Fibroblast of peridontal ligament (primary cell): ENCODE data around the gene TPTE.
"Not testable (repeated sequence)": the region's sequence is repeated elsewhere in the genome, so short reads cannot be mapped to it uniquely, and the experiment has no call there.

Source experiments
- DNase-seq: peaks from one replicate; pipeline ENCODE4 v3.0.0-alpha.2; 2010; ENCODE audit errors: extremely low read depth

Gene TPTE

DNA sequence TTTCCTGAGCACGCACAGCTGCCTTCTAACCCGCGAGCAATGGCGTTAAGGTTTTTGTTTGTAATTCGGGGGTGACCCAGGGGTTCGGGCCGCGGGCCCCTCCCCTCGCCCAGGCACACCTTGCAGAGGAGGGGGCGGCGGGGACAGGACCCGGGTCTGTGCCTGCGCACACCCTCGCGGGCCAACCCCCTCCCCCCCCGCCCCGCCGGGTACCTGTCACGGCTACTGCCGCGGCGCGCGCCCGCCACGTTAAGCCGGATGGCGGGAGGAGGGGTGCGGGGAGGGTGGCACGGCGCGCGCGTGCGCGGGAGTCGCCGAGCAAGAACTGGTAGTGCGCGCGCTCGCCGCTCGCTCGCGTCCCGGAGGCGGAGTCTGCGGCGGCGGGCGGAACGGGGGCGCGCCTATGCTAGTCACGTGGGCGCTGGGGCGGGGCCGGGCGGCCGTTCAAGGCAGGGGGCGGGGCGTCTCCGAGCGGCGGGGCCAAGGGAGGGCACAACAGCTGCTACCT is at the start of gene TPTE:
TPTE (plus strand) TSS at position 493 of the 508 bp plus-strand sequence. CDS start 17,141 bp downstream, outside the sequence.
- no peak for DNase-seq

DNA sequence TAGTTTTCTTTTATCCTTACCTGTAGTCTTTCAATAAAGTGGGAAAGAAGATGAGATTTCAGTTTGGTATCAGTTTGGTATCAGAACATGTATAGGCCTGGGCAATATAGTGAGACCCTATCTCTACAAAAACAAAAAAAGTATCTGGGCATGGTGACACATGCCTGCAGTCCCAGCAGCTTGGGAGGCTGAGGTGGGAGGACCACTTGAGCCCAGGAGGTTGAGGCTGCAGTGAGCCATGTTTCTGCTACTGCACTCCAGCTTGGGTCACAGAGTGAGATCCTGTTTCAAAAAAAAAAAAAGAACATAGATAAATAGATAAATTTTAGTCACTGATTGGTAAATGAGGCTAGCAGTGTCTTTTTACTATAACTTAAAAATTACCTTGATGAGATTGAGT is 49.4 kb upstream of the TPTE start:
- DNase-seq = not testable (repeated sequence)

DNA sequence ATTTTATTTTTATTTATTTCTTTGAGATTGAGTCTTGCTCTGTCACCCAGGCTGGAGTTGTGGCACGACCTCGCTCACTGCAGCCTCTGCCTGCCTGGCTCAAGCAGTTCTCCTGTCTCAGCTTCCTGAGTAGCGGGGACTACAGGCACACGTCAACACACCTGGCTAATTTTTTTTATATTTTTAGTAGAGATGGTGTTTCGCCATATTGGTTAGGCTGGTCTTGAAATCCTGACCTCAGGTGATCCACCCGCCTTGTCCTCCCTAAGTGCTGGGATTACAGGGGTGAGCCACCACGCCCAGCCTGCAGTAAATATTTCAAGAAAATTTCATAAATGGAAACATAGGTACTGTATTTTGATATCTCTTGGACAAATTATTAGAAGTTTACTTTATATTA is 43.6 kb upstream of the TPTE start:
- not testable (repeated sequence) for DNase-seq

DNA sequence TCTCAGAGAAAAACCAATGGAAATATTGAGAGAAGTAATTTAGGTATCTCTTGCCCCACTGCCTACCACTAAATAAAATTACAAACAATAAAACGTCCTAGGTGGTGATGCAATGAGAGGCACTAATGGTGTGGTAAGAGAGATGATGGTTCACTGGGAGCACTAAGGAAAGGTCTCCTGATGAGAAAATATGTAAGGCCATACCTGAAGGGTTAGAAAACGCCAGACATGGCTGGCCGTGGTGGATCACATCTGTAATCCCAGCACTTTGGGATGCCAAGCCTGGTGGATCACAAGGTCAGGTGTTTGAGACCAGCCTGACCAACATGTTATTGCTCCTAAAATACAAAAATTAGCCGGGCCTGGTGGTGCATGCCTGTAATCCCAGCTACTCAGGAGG is 41.5 kb upstream of the TPTE start:
- DNase-seq = not testable (repeated sequence)

DNA sequence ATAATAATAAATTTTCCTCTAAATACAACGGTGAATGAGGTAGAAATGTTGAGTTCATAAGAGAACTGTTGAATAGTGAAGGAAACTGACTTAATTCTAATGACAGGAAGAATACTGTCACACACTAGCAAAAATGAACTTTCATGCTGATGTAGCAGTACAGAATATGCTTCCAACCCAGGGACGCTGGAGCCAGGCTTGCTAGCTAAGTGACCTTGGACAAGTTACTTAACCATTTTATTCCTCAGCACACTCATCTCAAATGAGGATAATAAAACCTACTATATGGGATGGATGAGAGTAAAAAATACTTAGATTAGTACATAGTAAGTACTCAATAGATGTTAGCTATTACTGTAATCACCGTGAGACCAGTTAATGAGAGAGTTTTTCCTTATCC is 36.5 kb upstream of the TPTE start:
- not testable (repeated sequence) for DNase-seq

DNA sequence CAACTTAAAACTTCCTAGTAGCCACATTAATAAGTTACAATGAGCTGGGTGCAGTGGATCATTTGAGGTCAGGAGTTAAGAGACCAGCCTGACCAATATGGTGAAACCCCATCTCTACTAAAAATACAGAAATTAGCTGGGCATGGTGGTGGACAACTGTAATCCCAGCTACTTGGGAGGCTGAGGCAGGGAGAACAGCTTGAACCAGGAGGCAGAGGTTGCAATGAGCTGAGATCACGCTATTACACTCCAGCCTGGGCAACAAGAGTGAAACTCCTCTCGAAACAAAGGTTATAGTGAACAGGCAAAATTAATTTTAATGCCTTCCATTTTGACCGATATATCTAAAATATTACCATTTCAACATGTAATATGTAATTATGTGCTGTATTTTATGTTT is 30.9 kb upstream of the TPTE start:
- not testable (repeated sequence) for DNase-seq

DNA sequence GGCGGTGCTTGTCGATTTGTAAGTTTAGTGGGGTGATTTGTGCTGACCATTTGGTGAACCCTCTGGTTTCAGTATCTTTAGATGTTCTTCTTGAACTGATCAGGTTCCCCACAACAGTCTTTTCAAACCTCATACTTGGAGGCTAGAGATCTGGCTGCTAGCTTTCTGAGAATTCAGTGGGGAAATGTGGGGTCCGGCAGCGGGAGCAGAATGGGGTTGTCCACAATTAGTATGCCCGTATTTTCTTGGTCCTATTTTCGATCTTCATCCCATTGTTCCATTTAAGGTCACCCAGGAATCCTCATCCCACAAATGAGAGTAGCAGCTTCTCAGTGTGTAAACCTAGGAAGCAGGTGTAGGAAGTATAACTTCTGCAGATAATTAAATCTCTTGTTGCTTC is 10.3 kb upstream of the TPTE start:
- no peak for DNase-seq

DNA sequence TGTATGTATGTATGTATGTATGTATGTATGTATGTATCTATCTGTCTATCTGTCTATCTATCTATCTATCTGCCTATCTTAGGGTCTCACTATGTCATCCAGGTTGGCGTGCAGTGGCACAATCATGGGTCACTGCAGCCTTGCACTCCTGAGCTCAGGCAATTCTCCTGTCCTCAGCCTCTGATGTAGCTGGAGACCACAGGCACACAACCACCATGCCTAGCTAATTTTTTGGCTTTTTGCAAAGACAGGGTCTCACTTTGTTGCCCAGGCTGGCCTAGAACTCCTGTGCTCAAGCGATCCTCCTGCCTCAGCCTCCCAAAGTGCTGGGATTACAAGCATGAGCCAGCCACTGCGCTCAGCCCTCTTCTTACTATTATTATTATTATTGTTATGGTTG is 4.5 kb upstream of the TPTE start:
- not testable (repeated sequence) for DNase-seq

DNA sequence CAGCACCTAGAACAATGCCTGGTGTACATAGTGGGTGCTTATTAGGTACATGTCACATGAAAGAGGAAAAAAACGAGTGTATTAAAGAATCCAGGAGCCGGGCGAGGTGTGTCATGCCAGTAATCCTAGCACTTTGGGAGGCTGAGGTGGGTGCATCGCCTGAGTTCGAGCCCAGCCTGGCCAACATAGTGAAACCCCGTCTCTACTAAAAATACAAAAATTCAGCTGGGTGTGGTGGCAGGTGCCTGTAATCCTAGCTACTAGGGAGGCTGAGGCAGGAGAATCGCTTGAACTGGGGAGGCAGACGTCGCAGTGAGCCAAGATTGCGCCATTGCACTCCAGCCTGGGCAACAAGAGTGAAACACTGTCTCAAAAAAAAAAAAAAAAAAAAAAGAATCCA is 3.5 kb upstream of the TPTE start:
- not testable (repeated sequence) for DNase-seq

DNA sequence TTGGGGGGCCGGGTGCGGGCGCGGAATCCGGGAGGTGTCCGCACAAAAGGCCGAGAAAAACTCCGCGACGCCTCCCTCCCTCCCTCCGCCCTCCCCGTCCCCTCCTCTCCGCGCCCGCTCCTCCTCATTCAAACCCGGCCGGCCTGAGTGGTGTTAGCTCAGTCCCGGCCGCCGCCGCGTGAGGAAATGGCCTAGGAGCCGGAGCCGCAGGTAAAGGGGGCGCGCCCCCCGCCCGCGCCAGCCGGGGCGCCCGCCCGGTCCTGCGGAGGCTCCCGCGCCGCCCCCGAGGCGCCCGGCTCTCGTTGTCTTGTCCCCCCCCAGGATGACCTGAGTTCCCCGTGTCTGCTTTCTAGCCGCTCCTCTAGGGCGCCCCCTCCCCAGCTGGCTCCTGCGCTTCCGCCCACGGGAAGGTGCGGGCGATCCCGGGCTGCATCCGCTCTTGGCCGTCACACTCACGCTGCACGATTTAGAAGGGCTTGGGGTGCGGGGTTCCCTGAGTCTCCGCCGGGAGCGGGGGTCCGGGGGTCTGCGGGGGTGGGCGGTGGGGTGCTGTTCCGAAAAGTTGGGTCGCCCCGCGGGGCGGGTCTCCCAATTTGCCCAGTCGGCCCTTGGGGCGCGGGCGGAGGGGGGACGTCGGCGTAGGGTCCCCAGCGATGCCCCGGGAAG is 585 bp downstream of the TPTE start:
- not testable (repeated sequence) for DNase-seq

DNA sequence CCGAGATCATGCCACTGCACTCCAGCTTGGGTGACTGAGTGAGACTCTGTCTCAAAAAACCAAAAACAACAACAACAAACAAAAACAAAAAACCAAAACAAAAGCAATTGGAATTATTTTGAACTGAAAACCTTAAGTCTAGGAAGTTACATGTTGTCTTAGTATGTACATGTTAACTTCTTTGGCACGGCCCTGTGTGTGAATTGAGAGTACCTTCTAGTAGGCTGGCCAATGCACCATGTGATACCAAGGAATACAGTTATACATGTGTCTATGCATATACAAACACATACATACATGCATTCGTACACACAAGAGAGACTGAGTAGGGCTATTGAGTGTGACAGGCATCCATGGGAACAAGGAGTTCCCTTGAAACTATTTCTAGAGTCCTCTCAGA is 18.6 kb downstream of the TPTE start:
- DNase-seq = no peak

DNA sequence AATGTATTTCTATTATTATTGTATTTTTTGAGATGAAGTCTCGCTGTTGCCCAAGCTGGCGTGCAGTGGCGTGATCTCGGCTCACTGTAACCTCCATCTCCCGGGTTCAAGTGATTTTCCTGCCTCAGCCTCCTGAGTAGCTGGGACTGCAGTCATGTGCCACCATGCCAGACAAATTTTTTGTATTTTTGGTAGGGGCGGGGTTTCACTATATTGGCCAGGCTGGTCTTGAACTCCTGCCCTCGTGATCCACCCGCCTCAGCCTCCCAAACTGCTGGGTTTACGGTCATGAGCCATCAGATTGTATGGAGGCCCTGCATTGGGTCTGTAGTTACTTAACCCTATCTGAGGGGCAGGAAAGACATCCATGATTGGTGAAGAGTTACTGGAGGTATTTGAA is 23.0 kb downstream of the TPTE start:
- DNase-seq = not testable (repeated sequence)

DNA sequence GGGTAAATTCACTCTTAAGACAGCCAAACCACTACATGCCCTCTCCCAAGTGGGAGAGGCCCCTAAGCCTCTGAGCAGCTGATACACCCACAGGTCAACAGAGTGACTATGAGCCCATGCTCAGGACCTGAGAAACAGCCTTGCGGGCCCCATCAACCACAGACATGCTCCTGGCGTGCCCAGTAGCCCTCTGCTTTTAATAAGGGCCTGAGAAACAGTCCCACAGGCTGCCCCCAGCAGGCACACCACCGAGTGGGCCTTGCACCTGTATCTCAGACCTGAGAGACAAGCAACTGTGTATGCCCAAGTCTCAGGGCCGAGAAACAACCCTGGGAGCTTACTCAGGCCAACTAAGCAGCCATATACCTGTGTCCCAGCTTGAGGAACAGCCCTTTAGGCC is 26.5 kb downstream of the TPTE start:
- DNase-seq = not testable (repeated sequence)

DNA sequence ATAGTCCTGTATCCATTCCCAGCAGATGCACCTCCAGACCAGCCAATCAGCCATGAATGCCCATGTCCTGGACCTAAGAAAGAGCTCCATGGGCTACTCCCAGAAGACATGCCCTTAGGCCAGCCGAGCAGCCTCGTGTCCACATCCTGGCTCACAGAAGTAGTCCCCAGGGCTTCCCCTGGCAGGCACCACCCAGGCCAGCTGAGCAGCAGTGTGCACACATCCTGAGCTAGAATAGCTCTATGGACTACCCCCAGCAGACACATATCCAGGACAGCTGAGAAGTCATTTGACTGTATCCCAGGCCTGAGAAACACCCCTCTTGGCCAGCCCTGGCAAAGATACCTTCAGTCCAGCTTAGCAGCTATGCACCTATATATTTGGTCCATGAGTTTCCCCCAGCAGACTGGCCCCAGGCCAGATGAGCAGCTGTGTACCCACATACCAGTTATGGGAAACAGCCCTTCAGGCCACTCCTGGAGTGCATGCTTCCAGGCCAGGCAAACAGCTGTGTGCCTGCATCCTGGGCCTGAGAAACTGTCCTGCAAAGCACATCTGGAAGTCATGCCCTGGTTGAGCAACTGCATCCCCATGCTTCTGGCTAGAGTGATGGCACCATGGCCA is 27.1 kb downstream of the TPTE start:
- not testable (repeated sequence) for DNase-seq

DNA sequence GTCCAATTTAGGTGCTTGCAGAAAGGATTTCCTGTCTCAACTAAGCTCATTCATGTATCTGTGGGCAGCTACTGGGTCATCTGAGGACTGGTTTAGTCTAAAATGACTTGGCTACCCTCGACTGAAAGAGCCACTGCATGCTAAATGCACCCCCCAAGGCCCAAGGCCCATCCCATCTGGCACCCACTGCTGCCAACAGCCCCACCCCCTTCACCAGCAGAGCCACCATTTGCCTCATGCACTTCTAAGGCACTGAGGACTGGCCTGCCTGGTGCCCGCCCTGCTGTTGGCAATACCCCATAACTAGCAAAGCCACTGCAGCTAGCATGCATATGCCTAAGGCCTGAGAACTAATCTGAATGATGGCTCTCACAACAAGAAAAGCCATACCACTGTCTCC is 49.4 kb downstream of the TPTE start:
- not testable (repeated sequence) for DNase-seq

DNA sequence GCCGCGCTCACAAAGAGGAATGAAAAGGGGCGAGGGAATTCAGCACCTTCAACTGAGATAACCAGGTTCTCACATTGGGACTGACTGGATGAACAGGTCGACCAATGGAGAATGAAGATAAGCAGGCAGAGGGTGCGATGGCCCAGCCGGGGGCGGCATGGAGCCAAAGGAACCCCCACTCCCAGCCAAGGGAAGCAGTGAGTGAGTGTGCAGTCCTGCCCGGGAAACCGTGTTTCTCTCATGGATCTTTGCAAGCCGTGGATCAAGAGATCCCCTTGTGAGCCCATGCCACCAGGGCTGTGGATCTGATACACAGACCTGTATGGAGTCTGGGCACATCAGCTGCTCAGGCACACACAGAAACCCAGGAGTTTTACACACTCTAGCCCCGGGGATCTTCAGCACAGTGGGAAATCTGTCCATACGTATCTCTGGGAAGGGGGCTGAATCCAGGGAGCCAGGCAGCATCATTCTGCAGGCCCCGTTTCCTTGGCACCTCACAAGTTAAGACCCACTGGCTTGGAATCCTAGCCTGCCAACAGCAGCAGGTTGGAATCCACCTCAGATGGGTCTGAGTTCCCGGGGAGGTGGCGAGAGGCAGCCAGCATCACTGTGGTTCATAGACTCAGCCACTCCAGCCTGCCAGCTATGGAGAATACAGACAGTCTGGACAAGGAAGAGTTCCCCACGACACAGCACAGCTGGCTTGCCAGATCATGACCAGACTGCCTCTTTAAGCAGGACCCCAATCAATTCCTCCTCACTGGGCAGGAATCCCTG is 53.3 kb downstream of the TPTE start:
- DNase-seq = not testable (repeated sequence)

DNA sequence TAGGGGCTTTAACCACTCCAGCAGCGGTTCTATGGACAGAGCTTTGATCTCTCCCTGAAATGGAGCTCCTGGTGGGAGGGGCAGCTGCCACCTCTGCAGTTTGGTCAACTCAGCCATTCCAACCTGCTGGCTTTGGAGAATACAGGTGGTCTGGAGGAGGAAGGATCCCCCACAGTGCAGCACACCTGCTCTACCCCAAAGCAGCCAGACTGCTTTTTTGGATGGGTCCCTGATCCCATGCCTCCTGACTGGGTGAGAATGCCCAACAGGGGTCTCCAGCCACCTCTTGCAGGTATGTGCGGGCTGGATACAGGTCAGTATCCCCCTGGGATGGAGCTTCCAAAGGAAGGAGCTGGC is 53.9 kb downstream of the TPTE start:
- DNase-seq = no peak

DNA sequence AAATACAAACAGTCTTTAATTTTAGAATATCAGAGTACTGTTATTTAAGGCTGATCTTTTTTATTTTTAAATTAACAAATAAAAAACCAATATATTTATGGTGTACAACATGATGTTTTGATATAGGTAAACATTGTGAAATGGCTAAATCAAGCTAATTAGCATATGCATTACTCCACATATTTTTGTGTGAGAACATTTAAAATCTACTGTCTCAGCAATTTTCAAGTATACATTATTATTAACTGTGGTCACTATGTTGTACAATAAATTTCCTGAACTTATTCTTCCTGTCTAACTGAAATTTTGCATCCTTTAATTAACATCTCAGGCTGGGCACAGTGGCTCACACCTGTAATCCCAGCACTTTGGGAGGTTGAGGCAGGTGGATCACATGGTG is 57.5 kb downstream of the TPTE start:
- DNase-seq = not testable (repeated sequence)

DNA sequence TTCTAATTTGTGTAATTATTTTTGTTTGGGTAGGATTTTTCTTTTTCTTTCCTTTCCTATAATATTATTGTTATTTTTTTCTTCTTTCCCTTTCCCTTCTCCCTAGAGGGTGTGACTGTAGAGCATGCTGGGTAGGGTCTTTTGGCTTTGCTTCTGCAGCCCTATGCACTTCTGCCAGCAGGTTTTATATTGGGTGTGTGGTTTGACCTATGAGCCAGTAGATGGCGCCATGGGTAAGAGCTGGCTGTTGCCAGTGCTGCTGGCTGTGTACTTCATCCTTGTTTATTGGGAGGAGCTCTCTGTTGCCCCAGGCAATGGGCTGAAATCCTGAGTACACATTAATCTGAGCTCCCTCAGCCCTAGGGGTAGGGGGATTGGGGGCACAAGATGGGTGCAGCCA is 67.7 kb downstream of the TPTE start:
- DNase-seq = not testable (repeated sequence)

DNA sequence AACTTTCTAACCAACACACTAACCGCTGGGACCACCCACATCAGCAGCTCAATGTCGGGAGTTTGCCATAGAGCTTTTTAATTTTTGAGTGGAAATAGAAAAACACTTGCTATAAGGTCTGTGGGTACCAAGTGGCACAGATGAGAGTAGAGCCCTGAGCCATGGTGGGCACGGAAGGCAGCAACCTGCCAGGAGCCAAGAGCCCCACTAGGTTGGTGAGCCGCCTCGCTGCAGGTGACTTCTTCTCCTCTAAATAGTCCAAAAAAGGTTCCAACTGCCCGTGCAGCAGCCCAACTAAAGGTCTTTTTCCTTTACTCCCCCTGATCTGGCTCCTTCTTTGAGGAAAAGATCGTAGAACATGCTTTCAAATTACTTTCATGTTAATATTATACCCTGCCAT is 85.7 kb downstream of the TPTE start:
- DNase-seq = not testable (repeated sequence)

DNA sequence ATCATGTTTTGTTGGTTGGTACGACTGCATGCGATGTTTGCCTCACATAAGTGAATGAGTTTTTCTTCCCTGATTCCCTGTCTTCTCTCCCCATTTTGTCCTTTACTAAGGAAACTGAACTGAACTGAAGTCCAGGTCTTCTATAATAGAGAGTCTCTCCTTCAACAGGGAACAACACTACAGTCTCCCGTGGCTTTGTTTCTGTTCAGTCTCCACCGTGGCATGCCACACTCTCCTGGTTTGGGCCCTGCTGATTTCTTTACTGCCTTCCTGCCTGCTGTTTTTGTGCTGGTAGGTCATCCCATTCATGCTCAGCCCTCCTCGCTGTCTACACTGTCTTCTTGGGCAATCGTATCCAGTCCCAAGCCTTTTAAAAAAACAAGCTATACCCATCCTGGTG is 92.9 kb downstream of the TPTE start:
- not testable (repeated sequence) for DNase-seq

DNA sequence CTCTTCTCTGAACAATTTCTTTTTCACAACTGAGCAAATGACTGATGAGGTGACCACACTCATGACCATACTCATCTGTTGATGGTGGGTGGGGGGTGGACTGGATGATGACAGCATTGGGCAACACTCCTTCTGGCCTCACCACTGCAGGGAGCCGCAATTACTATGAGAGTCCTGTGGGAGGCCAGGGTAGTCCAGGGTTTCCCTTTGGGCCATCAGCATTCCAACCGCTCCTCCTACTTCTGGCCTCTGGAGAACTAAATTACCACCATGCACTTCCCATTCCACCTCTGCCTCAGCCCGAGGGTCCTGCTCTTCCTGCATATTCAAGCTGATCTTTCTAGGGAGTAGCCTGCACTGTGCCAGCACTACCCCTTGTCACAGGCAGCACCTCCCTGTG is 94.7 kb downstream of the TPTE start:
- not testable (repeated sequence) for DNase-seq

DNA sequence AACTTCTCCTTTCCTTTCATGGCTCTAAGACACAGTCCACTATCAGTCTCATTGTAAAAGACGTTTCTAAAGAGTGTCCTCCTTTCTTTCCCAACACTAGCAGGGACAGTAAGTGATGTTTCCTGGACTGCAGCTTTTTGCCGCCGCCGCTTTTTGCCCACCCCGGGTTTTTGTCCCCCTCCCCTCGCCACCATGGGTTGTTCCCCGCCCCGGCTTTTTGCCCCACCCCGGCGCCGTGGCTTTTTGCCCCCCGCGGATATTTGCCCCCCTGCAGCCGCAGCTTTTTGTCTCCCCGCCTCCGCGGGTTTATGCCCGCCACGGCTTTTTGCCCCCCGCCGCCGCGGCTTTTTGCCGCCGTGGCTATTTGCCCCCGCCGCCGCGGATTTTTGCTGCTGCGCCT is 95.2 kb downstream of the TPTE start:
- no peak for DNase-seq
